OCI-LY3 (cell line): ENCODE results near the gene KAT6B.
"Not testable (repeated sequence)": the region's sequence is repeated elsewhere in the genome, so short reads cannot be mapped to it uniquely, and the experiment has no call there.

Source experiments
- H2AFZ ChIP-seq: fragments of 200-600, 300-600 bp; shearing (Covaris generic); 2 replicates; pipeline ENCODE4 v1.6.0; 2014; ENCODE audit warnings: antibody characterized with exemption, low read depth, low read length
- H3K27ac ChIP-seq: fragments of 200-600, 300-600 bp; sonication (generic); 2 replicates; pipeline ENCODE4 v1.5.1; 2014; ENCODE audit warnings: mild to moderate bottlenecking, low read length, moderate library complexity, mixed read lengths
- H3K27me3 ChIP-seq: fragments of 200-600, 300-600 bp; sonication (generic); 2 replicates; pipeline ENCODE4 v1.6.1; 2014; ENCODE audit warnings: low read depth, low read length, mixed read lengths
- H3K36me3 ChIP-seq: fragments of 200-600, 300-600 bp; sonication (generic); replicated peaks from 2 replicates; pipeline ENCODE3; 2014; ENCODE audit warnings: low read depth, low read length, mixed read lengths
- H3K4me1 ChIP-seq: fragments of 300-600, 200-600 bp; sonication (generic); 2 replicates; pipeline ENCODE4 v1.6.1; 2014; ENCODE audit warnings: low read length, mixed read lengths
- H3K4me2 ChIP-seq: fragments of 200-600, 300-600 bp; sonication (generic); 2 replicates; pipeline ENCODE4 v1.6.1; 2014; ENCODE audit warnings: low read length, mixed read lengths
- H3K4me3 ChIP-seq: fragments of 300-600, 200-600 bp; sonication (generic); 2 replicates; pipeline ENCODE4 v1.5.1; 2014; ENCODE audit warnings: antibody characterized with exemption, mild to moderate bottlenecking, low read length, moderate library complexity
- H3K79me2 ChIP-seq: fragments of 300-600, 200-600 bp; shearing (Covaris generic); 2 replicates; pipeline ENCODE4 v1.6.1; 2014; ENCODE audit warnings: mild to moderate bottlenecking, low read length, mixed read lengths
- H3K9ac ChIP-seq: fragments of 300-600, 200-600 bp; shearing (Covaris generic); 2 replicates; pipeline ENCODE4 v1.6.0; 2014; ENCODE audit warnings: mild to moderate bottlenecking, low read length, moderate library complexity
- H3K9me3 ChIP-seq: fragments of 200-600, 300-600 bp; shearing (Covaris generic); 2 replicates; pipeline ENCODE4 v1.6.1; 2014; ENCODE audit warnings: low read length, mixed read lengths; ENCODE audit not compliant: insufficient read depth
- H4K20me1 ChIP-seq: fragments of 200-600, 300-600 bp; sonication (generic); 2 replicates; pipeline ENCODE4 v1.6.1; 2016; ENCODE audit warnings: low read length, mixed read lengths; ENCODE audit not compliant: insufficient read depth
- EZH2phosphoT487 ChIP-seq: fragments of 200-600 bp; shearing (Covaris generic); IDR thresholded peaks from 2 replicates; pipeline ENCODE4 v1.6.1; 2018; ENCODE audit warnings: antibody characterized with exemption, mixed run types, low read depth
- TF ChIP-seq, protein P1 (sequence below): fragments of 200-600, 300-600 bp; sonication (generic); IDR thresholded peaks from 2 replicates; pipeline ENCODE4 v1.5.1; 2014; ENCODE audit warnings: antibody characterized with exemption, low read length, low read depth

The KAT6B gene

DNA sequence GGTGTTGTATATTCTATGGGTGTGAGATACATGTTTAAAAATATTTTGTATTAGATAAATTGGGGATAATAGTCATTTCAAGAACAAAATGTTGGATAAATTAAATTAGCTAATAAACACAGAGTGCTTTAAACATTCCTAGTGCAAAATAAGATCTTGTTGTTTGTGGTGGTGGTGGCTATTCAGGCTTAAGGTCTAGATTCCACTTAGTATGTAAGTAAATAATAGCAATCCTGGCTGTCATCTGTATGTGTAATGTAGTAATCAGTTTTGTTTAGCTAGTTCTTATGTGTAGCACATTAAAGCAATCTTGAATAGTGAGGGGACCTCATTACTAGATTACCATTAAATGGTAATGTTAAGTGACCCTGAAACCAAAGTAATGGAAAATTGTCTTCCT is 48.7 kb downstream of the KAT6B start:
- Histone ChIP-seq H4K20me1 (peaks cover 3% of the 10 kb centered on the region; the same call in 1 of the 2 replicates), H2AFZ (no peak overlapping the region), H3K27me3 (no peaks in the 10 kb centered on the region), H3K9ac (no peak overlapping the region), H3K27ac (no peak overlapping the region), H3K4me2 (no peak overlapping the region), H3K4me3 (no peak overlapping the region), H3K4me1 (peaks cover 14% of the 10 kb centered on the region), H3K9me3 (no peaks in the 10 kb centered on the region), H3K79me2 (no peaks in the 10 kb centered on the region), H3K36me3 (no peaks in the 10 kb centered on the region)
- no peak for TF ChIP-seq EZH2phosphoT487
- TF ChIP-seq, protein P1, sequence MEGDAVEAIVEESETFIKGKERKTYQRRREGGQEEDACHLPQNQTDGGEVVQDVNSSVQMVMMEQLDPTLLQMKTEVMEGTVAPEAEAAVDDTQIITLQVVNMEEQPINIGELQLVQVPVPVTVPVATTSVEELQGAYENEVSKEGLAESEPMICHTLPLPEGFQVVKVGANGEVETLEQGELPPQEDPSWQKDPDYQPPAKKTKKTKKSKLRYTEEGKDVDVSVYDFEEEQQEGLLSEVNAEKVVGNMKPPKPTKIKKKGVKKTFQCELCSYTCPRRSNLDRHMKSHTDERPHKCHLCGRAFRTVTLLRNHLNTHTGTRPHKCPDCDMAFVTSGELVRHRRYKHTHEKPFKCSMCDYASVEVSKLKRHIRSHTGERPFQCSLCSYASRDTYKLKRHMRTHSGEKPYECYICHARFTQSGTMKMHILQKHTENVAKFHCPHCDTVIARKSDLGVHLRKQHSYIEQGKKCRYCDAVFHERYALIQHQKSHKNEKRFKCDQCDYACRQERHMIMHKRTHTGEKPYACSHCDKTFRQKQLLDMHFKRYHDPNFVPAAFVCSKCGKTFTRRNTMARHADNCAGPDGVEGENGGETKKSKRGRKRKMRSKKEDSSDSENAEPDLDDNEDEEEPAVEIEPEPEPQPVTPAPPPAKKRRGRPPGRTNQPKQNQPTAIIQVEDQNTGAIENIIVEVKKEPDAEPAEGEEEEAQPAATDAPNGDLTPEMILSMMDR = no peak

DNA sequence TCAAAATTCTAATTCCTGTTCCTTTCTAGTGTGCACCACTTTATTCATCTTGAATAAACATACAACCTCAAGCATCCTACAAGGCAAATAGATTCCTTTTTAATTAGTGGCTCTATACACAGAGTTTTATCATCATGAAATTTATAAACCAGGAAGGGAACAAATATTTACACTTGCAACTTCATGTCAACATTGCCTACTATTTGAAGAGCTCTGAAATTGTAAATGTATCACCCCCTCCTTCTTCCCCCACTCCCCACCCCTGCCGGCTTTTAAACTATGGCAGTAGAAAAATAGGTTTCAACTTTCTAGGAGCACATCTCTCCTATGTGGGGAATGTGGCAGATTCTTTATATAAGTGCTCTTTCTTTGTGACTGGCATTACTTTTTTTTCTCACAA is 49.6 kb downstream of the KAT6B start:
- peaks cover 3% of the 10 kb centered on the region; the same call in 1 of the 2 replicates for H4K20me1 ChIP-seq
- no peak overlapping the region for H3K4me2 ChIP-seq
- no peaks in the 10 kb centered on the region for H3K27me3 ChIP-seq
- no peaks in the 10 kb centered on the region for H3K79me2 ChIP-seq
- no peak overlapping the region for H3K4me3 ChIP-seq
- no peak overlapping the region for H3K9ac ChIP-seq
- no peak for TF ChIP-seq EZH2phosphoT487
- TF ChIP-seq, protein P1 = no peak
- H3K4me1 ChIP-seq = peaks cover 14% of the 10 kb centered on the region
- H3K9me3 ChIP-seq = no peaks in the 10 kb centered on the region
- no peak overlapping the region for H2AFZ ChIP-seq
- H3K27ac ChIP-seq = no peak overlapping the region
- H3K36me3 ChIP-seq = no peaks in the 10 kb centered on the region

DNA sequence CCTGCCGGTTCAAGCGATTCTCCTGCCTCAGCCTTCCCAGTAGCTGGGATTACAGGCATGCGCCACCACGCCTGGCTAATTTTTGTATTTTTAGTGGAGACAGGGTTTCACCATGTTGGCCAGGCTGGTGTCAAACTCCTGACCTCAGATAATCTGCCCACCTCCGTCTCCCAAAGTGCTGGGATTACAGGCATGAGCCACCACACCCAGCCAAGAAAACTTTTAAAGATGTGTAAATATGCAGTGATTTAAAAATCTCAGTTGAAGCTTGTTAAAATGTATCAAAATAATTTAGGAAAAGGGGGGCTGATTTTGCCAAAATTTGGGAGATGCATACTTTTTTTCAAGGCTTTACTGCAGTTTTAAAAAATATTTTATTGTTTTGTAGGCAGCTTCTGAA is 50.7 kb downstream of the KAT6B start:
- H3K79me2 ChIP-seq, H3K36me3 ChIP-seq, H3K4me3 ChIP-seq, H3K4me2 ChIP-seq, H3K4me1 ChIP-seq, H3K27me3 ChIP-seq, H4K20me1 ChIP-seq, H3K27ac ChIP-seq, H3K9me3 ChIP-seq, H3K9ac ChIP-seq, H2AFZ ChIP-seq: not testable (repeated sequence)

DNA sequence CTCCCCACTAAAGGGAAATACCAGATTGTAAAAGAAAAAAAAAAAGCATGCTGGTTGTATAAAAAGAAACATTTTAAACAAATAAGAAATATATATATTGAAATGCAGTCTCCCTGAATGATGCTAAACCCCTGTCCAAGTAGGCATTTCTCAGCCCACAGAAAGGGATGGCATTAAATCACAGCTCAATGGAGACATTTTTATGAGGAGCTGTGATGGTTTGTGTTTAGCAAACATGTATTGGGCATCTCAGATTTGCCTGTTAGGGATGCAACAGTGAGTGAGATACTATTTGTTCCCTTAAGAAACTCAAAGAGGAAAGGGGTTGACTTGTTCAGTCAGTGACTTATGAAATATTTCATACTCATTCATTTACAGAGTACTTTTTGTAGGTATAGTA is 51.5 kb downstream of the KAT6B start:
- no peaks in the 10 kb centered on the region for H3K79me2 ChIP-seq
- H3K4me1 ChIP-seq = peaks cover 4% of the 10 kb centered on the region; the same call in 1 of the 2 replicates
- no peaks in the 10 kb centered on the region for H3K27me3 ChIP-seq
- no peak overlapping the region for H2AFZ ChIP-seq
- H3K9me3 ChIP-seq = no peaks in the 10 kb centered on the region
- no peak overlapping the region for H3K9ac ChIP-seq
- H3K36me3 ChIP-seq = no peaks in the 10 kb centered on the region
- H3K4me3 ChIP-seq = no peak overlapping the region
- TF ChIP-seq, protein P1 = no peak
- no peak for TF ChIP-seq EZH2phosphoT487
- no peak overlapping the region for H3K27ac ChIP-seq
- H3K4me2 ChIP-seq = no peak overlapping the region
- H4K20me1 ChIP-seq = no peaks in the 10 kb centered on the region

DNA sequence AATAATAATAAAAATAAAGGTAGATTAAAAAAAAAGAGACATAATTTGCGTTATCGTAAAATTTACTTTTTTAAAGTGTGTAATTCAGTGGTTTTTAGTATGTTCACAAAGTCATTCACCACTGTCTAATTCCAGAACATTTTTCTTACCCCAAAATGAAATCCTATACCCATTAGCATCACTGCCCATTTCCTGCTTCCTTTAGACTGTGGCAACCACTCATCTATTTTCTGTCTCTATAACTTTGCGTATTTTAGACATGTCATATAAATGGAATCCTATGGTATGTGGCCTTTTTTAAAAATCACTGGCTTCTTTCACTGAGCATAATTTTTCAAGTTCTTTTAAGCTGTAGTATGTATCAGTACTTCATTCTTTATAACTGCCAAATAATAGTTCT is 53.6 kb downstream of the KAT6B start:
- H3K4me1 ChIP-seq = no peaks in the 10 kb centered on the region
- H3K9ac ChIP-seq = no peak overlapping the region
- H3K4me2 ChIP-seq = no peak overlapping the region
- no peaks in the 10 kb centered on the region for H3K9me3 ChIP-seq
- no peak overlapping the region for H3K4me3 ChIP-seq
- no peaks in the 10 kb centered on the region for H4K20me1 ChIP-seq
- H3K79me2 ChIP-seq = no peaks in the 10 kb centered on the region
- H3K27me3 ChIP-seq = no peaks in the 10 kb centered on the region
- no peaks in the 10 kb centered on the region for H3K36me3 ChIP-seq
- no peak overlapping the region for H3K27ac ChIP-seq
- no peak overlapping the region for H2AFZ ChIP-seq
- TF ChIP-seq, protein P1 = no peak
- no peak for TF ChIP-seq EZH2phosphoT487
